ENCODE data around the gene YPEL4.
"Not testable (repeated sequence)": the region's sequence is repeated elsewhere in the genome, so short reads cannot be mapped to it uniquely, and the experiment has no call there.

The YPEL4 gene, protein sequence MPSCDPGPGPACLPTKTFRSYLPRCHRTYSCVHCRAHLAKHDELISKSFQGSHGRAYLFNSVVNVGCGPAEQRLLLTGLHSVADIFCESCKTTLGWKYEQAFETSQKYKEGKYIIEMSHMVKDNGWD

DNA sequence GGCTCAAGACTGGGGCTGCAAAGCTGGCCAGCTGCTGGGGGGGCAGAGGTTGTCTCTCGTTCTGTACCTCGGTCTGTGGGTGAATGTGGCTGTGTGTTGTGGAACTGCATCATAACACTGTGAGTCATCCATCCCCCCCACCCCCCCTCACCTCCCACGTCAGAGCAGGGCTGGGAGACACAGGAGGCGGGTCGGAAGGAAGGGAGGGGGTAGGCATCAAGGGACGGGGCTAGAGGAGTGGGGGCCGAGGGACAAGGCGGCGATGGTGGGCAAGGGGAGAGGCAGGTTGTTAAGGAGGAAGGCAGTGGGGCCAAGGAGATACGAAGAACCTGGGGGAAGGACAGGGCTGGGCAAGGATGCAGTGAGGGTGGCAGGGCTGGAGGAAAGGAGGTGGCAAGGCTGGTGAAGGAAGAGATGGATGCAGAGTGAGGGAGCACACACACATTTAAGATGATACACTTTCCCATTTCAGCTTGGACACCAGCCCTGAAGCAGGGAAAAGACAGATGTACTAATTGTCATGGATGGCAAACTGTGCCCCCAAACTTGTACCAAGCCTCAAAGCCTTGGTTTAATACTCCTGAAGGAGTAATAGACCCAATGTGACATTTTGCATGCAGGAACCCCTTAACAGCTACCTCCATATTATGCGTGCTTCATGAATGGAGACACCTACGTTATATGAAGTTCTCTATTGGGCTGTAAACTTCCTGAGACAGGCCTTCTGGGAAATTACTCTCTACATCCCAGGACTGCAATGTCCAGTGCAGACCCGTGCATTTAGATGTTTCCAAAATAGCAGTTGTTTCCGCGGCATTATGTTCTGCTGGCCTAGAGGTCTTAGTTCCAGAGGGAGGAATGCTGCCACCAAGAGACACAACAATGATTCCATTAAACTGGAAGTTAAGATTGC lies at the start of gene YPEL4:
Gene YPEL4 (minus strand): TSS at position 87 of the 913 bp plus-strand sequence. CDS start 2,805 bp downstream, outside the sequence.
- H3K4me3 ChIP-seq (ENCODE audit: low read depth, low read length), result peak within 1 kb of the TSS; percentile 36

DNA sequence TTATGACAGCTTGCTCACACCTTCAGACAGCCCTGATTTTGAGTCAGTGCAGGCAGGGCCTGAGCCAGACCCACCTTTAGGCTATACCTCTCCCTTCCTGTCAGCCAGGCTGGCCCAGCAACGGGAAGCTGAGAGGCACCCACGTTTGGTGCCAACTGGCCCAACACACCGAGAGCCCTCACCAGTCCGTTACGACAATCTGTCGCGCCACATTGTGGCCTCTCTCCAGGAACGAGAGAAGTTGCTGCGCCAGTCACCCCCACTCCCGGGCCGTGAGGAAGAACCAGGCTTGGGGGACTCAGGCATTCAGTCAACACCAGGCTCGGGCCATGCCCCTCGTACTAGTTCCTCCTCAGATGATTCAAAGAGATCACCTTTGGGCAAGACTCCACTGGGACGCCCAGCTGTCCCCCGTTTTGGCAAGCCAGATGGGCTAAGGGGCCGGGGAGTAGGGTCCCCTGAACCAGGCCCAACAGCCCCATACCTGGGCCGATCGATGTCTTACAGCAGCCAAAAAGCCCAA lies 49.2 kb upstream of the YPEL4 start:
- no peak overlapping the region for H3K4me3 ChIP-seq (ENCODE audit: low read depth, low read length)

DNA sequence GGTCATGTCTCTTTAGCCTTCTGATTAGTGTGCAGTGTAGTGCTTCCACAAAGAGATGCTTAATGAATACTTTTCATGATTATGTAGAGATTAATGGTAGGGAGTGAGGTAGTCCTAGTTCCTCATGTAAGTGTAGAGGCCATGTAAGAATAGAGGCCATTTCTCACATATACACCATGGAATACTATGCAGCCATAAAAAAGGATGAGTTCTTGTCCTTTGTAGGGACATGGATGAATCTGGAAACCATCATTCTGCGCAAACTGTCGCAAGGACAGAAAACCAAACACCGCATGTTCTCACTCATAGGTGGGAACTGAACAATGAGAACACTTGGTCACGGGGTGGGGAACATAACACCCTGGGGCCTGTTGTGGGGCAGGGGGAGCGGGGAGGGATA lies 40.8 kb upstream of the YPEL4 start:
- H3K4me3 ChIP-seq (ENCODE audit: low read depth, low read length), result not testable (repeated sequence)

DNA sequence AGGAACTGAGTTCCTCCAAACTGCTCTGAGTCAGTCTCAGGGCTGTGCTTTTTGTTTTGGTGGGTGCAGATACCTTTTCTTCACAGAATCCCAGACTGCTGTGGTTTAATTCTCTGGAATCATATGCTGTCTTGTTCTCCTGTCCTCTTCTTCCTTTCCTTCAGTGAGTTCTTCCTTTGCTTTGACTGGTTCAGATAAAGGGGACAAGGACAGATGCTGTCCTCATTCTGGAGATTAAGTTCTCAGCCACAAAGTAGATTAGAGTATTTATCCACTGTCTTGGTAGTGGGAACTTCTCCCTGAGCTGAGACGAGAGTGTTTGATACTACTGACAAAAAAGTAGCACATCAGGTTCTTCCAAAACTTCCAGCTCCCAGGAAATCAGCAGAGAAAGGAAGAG lies 31.5 kb upstream of the YPEL4 start:
- no peak overlapping the region for H3K4me3 ChIP-seq (ENCODE audit: low read depth, low read length)

DNA sequence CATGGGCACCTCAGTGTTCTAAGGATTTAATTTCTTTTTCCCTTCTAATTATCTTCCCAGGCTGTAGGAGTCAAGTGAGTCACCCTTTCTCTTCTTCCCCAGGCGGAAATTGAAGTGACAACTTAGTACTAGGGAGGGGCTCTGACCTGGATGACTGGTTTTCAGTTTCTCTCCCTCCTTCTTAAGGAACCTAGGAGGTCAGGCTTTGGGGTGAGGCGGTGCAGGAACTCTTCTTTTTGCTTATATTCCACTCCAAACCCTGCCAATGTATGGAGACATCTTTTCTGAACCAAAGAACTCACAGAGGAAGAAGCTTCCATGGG lies 30.8 kb upstream of the YPEL4 start:
- no peak overlapping the region for H3K4me3 ChIP-seq (ENCODE audit: low read depth, low read length)

DNA sequence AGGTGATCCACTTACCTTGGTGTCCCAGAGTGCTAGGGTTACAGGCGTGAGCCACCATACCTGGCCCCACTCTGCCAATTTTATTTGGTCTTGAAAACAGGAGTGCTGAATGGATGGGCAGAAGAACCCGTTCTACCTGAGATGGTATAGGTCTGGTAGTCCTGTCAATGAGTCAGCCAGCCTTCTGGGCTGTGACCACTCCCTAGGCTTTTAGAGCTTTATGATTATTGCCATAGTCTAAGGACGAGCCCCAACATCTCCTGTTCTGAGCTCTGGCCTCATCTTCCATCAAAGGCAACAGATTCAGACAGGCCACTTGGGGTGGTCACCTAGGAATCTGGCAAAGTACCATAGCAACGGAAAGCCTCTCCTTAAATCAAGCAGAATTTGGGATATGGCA lies 29.7 kb upstream of the YPEL4 start:
- no peak overlapping the region for H3K4me3 ChIP-seq (ENCODE audit: low read depth, low read length)

DNA sequence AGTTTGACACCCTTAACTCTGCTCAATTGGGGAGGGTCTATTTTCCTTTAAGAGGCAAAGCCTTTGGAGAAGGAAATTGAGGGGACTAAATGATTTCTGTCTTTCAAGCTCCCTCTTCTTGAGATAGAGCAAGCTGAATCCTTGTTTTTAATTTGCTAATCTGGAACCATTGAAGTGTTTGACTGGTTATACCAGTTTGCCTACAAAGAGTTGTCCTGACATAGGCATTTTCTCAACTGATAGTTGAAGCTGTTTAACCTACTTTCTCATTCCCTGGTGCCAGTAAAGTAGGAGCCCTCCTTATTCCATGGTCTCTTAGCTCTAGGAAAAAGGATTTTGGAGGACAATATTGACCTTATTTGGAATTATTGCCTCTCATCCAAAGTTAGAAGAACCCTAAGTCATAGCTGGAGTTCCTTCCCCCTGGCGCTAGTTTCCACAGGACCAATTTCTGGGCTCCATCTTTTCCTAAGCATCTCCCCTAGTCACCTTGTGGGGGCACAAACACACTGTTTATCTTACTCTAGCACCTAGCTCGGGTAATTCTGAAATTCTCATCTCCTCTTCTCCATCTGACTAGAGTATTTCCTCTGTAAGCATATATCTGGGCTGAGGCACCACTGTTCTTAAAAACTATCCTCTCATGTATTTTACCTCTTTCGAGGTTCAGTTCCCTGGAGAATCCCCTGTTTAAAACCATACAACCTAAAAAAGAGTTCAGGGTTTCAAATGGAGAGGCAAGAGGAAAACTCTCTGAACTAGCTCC lies 25.6 kb upstream of the YPEL4 start:
- no peak overlapping the region for H3K4me3 ChIP-seq (ENCODE audit: low read depth, low read length)

DNA sequence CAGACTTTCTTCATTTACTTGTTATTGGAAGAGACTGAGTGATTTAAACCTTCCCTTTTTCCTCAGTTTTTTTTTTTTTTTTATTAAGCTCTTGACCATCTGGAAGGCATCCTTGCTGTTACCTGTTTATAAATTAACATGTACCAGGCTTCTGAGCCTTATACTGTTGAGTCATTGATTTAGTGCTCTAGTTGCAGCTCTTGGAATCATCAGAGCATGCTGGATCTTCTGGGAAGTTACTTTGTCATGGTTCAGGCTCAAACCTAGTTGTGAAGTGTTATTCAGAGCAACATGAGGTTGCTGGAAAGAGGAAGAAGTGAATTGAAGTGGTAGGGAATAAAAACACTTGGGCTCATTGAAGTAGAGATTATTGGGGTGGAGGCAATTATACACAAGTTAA lies 24.5 kb upstream of the YPEL4 start:
- no peak overlapping the region for H3K4me3 ChIP-seq (ENCODE audit: low read depth, low read length)

DNA sequence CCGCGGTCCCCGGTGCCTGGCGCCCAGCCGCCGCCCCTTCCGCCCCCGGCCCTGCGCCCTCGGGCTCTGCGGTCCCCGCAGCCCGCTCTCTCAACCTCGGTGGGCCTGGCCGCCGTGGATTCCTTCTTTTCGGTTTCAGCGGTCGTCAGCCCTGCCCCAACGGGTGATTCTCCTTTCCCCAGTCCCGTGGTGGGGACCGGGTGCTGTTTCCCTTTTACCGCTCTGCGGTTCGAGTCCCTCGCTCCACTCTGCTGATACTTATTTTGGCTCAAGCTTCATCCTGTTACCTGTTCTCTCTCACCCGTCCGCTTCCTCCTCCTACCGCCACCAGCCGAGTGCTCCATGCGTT lies 18.7 kb upstream of the YPEL4 start:
- peak overlapping the region; percentile 96 for H3K4me3 ChIP-seq (ENCODE audit: low read depth, low read length)

DNA sequence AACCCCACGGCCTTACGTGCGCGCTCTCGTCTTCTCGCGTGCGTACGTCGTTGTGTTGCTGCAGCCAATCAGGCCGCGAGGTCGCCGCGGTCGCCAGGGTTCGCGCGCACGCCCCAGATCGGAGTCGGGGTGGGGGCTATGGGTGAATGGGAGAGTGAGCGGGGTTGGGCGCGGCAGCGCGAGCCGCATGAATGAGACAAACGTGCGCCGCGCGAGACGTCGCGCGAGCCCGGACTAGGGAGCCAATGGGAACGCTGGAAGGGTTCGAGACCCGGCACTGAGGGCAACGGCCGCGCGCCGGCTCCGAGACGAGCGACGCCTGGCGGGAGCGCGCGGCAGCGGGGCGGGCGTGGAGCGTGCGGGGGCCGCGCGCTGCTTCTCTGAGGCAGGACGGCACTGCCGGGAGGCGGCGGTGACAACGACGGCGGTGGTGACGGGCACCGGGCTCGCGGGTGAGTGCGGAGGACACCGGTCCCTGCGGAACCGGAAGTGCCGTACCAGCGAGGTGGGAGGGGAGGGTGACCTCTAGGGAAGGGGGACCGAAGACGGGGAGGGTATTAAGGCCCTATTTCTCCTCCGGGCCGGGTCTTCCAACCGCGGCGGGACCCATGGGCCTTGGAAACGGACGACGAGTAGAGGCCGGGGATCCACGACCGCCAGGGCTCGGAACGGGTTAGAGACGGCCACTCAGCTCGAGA lies 18.2 kb upstream of the YPEL4 start, which contains the start of gene ZDHHC5:
Gene ZDHHC5 (plus strand): TSS at position 379 of the 698 bp plus-strand sequence. CDS start 4,977 bp downstream, outside the sequence.
- H3K4me3 ChIP-seq (ENCODE audit: low read depth, low read length), result peak within 1 kb of the TSS; percentile 96

DNA sequence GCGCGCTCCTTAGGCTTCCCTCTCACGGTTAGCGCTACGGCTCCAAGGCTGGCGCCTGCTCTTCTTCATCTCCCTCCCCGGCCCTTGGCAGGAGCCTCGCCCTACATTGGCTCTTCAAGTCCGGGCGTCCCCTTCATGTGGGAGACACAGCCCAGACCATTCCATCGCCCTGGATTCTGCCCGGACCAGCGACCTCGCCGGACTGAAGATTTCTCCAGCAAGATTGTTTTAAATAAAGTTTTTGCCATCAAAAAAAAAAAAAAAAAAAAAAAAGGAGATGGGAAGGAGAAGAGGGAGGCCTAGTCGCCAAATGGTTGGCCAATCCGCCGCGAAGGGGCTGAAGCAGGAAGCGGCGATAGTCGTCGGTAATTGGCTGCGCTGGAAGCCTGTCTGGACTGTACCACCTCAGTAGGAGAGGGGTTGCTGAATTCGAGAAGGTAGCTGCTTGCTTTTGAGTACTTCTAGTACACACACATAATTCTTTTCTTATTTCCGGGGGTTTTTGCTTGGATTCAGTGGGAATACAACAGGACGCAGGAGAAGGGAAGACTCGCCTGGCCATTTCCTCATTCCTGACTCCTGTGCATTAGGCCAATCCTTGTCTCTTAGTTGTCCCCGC lies 17.5 kb upstream of the YPEL4 start:
- H3K4me3 ChIP-seq (ENCODE audit: low read depth, low read length), result peak overlapping the region; percentile 96

DNA sequence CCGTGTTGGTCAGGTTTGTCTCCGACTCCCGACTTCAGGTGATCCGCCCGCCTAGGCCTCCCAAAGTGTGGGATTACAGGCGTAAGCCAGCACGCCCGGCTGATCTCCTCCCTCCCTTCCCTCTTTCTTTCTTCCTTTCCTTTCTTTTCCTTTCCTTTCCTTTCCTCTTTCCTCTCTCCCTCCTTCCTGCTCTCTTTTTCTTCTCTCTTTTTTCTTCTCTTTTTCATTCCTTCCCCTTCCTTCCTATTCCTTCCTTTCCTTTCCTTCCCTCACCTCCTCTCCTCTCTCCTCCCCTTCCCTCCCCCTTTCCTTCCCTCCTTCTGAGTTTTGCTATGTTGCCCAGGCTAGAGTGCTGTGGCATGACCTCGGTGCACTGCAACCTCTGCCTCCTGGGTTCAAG lies 14.3 kb upstream of the YPEL4 start:
- no peak overlapping the region for H3K4me3 ChIP-seq (ENCODE audit: low read depth, low read length)

DNA sequence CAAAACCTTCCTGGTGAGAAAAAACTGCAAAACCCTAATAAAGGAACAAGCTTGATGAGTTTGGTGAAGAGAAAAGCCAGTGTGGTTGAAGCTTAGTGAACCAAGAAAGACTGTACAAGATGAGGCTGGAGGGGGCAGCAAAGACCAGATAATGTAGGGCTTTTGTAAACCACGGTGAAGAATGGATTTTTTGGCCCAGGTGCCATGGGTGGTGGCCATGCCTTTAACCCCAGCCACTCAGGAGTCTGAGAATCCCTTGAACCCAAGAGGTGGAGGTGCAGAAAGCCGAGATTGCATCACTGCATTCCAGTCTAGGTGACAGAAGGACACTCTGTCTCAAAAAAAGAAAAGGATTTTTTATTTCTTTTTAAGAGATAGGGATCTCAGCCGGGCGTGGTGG lies 13.2 kb upstream of the YPEL4 start:
- no peak overlapping the region for H3K4me3 ChIP-seq (ENCODE audit: low read depth, low read length)

DNA sequence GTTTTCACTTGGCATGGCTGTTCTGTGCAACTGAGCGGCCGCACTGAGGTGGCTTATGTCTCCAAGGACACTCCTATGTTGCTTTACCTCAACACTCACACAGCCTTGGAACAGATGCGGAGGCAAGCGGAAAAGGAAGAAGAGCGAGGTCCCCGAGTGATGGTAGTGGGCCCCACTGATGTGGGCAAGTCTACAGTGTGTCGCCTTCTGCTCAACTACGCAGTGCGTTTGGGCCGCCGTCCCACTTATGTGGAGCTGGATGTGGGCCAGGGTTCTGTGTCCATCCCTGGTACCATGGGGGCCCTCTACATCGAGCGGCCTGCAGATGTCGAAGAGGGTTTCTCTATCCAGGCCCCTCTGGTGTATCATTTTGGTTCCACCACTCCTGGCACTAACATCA lies 10.0 kb upstream of the YPEL4 start:
- H3K4me3 ChIP-seq (ENCODE audit: low read depth, low read length), result no peak overlapping the region

DNA sequence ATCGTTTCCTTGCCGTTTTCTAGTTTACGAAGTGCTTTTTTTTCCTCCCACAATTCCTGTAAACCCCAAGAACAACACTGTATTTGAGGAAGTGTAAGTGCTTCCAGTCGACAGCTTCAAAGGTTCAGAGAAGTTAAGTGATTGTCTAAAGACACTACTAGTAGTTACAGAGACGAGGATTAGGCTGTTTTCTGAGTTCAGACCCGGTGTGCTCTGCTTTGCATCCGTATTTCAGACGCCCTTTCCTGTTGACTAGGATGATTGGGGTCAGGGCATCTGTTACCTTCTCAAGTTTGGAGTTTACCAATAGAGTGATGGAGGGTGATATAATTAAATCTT lies 8.3 kb upstream of the YPEL4 start:
- peak overlapping the region; percentile 93 for H3K4me3 ChIP-seq (ENCODE audit: low read depth, low read length)

DNA sequence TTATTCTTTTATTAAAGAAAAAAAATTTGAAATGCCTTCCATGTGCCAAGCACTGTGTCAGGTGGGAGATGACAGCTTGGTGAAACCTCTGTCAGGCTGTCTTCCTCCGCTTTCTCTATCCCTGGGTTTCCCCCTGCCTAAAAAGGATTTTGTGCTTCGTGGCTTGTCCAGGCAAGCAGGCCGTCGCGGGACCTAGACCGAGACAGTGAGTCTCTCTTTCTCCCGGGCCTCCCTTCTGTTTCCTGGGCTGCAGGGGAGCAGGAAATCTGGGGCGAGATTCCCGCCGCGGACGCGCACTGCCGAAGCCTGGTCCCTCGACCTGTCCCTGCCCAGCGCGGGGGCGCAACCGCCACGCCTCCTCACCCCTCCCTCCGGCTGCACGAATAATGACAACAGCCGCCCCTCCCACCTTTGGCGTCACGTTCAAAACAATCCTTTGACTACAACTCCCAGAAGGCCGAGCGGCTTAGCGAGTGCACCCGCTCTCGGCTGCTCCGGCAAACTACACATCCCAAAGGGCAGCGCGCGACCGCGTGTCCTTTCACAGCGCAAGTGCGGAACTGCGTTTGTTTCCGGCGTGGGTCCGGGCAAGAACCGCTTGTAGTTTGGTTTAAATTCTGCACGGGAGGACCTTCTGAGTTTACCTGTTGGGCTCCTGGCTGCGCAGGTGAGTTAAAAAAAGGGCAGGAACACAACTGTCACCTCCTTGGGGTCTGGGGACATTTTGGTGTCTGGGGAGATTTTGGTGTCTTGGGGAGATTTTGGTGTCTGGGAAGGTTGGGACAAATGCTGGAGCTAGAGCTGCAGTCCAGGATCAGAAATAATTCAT lies 7.7 kb upstream of the YPEL4 start, which contains the start of gene CLP1:
Gene CLP1 (plus strand): TSS at position 569 of the 829 bp plus-strand sequence. CDS start 1,715 bp downstream, outside the sequence.
- H3K4me3 ChIP-seq (ENCODE audit: low read depth, low read length), result peak within 1 kb of the TSS; percentile 93

DNA sequence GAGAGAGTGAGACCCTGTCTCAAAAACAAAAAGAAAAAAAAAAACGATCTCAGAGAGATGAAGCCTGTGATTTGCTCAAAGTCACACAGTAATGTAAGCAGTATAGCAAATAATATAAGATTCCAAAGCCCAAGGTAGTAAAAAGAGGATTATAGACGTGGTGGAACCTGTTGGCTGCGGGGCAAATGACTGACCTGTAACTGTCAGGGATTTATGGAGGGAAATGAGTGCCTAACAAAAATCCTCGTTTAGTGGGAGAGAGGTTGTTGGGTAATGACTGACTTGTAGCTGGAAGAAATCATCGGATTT lies 7.1 kb upstream of the YPEL4 start:
- peak overlapping the region; percentile 6 for H3K4me3 ChIP-seq (ENCODE audit: low read depth, low read length)

DNA sequence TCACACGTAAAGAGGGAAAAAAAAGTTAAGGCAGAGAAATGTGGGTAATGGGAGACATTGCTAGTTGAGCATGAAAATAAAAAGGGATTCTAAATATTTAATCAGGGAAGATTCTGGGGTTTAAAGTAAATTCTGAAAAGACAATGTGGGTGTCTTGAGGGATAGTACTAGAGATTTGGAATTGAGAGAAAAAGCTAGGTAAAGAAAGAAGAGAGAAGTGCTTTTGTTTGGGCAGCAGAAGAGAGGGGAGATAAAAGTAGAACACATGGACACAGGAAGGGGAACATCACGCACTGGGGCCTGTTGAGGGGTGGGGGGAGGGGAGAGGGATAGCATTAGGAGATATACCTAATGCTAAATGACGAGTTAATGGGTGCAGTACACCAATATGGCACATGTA lies 3.5 kb upstream of the YPEL4 start:
- no peak overlapping the region for H3K4me3 ChIP-seq (ENCODE audit: low read depth, low read length)

DNA sequence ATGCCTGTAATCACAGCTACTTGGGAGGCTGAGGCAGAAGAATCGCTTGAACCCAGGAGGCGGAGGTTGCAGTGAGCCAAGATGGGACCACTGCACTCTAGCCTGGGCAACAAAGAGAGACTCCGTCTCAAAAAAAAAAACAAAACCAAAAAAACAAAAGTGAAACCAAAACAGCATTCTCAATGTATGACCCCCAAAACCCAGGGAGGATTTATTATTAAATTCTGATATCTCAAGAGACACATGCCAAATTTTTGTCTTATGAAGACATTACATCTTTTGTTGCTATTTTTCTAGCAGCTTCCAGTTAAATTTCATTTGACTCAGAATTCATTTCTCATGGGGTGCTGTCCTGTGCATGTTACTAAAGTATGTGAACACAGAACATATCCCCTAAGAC lies 3.0 kb upstream of the YPEL4 start:
- no peak overlapping the region for H3K4me3 ChIP-seq (ENCODE audit: low read depth, low read length)

DNA sequence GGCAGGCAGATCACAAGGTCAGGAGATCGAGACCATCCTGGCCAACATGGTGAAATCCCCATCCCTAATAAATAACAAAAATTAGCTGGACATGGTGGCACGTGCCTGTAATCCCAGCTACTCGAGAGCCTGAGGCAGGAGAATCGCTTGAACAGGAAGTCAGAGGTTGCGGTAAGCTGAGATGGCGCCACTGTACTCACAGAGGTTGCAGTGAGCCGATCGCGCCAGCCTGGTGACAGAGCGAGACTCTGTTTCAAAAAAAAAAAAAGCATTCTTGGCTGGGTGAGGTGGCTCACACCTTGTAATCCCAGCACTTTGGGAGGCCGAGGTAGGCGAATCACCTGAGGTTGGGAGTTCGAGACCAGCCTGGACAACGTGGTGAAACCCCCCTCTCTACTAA lies 2.5 kb upstream of the YPEL4 start:
- H3K4me3 ChIP-seq (ENCODE audit: low read depth, low read length), result not testable (repeated sequence)

Measured in iPS-11a (cell line).